ENCODE data around the gene PRXL2B.
"Not testable (repeated sequence)": the region's sequence is repeated elsewhere in the genome, so short reads cannot be mapped to it uniquely, and the experiment has no call there.

Gene PRXL2B

DNA sequence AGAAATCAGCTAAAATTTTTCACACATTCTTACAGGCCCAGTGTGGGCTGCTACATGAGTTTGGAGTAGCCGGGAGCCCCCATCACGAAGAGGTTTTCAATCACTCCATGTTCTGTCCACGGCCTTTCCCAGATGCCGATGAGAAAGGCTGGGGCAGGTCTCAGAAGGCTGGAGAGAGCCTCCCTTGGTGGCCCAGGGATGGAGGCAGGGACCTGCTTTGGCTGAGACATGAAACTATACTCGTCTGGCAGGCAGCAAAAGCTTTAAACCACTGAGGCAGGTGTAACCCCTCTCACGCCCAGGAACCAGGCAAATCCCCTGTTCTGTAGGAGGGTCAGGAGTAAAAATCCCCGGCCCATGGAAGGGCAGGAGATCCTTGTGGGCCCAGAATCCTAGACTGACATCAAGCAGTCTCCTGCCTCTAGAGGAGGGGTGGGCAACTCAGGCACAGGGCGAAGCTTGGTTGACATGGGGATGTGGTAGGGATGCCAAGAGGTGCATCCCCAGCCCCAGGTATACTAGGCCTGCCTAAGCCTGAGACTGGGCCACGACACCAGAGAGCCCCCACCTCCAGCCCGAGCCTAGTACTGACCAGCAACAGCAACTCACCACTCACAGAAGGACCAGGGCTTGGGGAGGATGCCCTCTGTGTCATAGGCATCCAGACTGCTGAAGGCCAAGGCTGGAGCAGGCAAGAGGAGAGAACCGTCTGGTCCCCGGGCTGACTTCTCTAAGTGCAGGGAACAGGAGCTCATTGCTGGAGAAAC is 37.2 kb downstream of the PRXL2B start:
- no peak for DNase-seq

DNA sequence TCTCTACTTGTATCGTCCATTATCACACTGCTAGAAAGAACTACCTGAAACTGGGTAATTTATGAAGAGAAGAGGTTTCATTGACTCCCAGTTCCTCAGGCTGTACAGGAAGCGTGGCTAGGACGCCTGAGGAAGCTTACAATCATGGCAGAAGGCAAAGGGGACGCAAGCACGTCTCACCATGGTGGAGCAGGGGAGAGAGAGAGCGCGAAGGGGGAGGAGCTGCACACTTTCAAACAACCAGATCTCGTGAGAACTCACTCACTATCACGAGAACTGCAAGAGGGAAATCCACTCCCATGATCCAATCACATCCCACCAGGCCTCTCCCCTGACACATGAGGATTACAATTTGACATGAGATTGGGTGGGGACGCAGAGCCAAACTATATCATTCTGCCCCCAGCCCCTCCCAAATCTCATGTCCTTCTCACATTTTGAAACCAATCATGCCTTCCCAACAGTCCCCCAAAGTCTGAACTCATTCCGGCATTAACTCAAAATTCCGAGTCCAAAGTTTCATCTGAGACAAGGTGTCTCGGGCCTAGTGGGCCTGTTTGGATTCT is 38.2 kb downstream of the PRXL2B start:
- no peak for DNase-seq

DNA sequence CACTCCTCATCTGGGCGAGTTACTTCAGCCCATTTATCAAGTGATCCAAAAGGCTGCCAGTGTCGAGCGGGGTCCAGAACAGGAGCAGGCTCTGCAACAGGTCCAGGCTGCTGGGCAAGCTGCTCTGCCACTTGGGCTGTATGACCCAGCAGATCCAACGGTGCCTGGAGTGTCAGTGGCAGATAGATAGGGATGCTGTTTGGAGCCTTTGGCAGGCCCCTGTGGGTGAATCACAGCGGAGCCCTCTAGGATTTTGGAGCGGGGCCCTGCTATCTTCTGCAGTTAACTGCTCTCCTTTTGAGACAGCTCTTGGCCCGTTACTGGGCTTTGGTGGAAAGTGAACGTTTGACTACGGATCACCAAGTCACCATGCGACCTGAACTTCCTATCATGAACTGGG is 38.7 kb downstream of the PRXL2B start:
- no peak for DNase-seq

DNA sequence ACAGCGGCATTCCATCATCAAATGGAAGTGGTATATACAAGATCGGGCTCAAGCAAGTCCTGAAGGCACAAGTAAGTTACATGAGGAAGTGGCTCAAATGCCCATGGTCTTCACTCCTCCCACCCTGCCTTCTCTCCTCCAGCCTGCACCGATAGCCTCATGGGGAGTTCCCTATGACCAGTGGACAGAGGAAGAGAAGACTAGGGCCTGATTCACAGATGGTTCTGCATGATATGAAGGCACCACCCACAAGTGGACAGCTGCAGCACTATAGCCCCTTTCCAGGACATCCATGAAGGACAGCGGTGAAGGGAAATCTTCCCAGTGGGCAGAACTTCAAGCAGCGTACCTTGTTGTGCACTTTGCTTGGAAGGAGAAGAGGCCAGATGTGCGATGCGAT is 39.2 kb downstream of the PRXL2B start:
- DNase-seq: not testable (repeated sequence)

DNA sequence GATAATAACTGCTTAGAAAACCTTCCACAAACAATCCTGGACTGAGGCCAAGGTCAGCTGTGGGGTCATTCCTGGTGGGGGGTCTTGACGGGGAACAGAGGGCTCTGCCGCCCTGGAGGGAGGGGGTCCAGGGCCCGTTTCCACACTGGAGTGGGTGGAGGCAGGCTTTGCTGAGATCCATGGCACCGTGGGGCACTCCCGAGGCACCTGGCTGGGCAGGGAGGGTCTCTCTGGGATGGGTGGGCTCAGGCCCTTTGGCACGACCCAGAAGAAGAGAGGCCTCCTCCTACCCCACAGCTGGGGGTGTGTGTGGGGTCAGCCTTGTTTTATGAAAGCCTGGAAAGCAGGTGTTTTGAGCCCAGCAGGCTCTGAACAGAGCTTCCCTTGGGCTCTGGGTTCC is 41.2 kb downstream of the PRXL2B start:
- no peak for DNase-seq

DNA sequence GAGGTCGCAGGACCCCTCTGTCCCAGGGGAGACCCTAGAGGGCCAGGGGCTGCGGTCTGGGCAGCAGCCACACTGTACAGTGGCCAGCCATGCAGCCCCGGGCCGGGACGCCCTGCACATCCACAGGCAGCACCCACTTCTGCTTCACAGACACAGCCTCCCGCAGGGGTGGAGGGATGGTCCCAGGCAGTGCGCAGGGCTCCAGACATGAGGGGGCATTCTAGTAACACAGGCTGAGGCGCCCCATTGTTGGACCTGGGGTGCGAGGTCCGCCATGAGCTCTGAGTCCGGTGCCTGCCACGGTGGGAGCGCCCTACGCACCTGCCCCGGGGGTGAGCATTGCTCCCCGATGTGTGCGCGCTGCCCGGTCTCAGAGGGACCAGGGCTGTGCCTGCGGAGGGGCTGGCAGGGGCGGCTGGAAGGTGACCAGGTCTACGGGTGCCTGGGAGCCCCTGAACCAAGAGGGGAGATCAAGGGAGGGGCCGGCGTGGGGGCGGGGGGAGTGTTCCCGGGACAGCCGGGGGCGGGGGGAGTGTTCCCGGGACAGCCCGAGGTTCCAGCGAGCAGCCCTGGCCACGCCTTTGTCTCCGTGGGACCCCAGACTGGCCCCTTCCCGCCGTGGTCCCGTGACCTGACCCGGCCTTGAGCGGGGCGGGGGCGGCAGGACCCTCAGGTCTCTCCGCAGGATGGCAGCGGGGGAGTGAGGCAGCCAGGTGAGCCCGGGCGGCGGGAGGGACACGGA is 41.8 kb downstream of the PRXL2B start:
- no peak for DNase-seq

DNA sequence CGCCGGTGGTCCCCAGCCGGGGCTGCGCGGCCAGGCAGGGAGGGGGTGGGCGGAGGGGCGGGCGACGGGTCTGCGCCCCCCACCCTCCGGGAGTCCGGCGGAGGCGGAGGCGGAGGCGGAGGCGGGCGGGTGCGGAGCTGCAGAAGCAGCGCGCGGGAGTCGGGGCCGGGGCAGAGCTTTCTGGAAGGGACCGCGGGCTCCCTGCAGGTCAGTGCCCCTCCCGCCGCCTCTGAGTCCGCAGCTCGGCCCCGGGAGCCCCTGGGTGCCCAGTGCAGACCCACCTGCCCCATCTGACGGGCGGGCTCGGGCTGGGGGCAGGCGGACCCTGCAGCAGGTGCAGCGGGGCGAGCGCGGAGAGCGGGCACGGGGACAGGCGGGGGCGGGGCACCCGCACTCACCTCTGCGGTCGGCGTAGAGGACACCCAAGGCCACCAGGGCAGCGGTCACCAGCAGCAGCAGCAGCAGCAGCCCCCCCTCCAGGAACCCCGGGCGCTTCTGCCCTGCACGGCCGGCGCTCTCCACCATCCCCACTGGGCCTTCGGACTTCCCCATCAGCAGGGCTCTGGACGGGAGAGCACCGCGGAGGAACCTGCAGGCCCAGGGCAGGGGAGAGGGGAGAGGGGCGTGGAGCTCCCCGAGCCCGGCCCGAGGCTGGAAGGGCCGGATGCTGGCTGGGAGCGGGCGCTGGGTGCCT is 42.5 kb downstream of the PRXL2B start:
- peak; percentile 24 for DNase-seq

DNA sequence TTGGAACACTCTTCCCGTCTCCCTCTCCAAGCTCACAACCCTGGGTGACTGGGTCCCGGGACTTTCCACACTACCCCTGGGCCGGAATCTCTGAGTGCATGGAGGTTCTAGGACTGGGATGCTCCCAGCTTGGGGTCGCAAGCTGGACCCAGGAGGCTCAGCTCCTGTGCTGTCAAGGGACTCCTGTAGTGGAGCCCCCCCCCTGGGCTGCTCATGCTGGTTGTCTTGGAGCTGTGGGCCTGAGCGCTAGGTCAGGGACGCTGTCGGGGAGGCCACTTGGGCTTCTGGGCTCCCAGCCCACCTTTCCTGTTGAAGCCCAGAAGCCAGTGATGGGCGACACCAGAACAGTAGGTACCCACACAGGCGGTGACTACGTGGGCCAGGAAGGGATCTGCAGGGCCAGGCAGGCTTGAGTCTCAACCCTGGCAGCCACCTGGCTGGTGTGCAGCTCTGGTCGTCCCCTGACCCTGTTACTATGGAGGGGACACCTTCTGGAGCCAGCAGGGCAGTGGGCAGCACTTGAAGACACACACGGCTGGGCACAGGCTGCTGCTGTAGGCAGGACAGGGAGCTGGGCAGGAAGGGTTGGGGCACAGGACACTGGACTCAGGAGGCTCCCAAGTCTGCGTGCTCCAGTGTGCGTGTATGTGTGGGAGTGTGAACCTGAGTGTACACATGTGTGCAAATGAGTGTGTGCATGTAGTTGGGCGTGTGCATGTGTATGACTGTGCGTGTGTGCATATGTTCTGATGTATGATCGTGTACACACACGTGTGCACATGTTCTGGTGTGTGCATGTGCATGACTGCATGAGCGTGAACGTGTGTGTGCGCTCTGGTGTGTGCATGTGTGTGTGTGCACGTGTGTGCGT is 43.3 kb downstream of the PRXL2B start:
- DNase-seq: no peak

DNA sequence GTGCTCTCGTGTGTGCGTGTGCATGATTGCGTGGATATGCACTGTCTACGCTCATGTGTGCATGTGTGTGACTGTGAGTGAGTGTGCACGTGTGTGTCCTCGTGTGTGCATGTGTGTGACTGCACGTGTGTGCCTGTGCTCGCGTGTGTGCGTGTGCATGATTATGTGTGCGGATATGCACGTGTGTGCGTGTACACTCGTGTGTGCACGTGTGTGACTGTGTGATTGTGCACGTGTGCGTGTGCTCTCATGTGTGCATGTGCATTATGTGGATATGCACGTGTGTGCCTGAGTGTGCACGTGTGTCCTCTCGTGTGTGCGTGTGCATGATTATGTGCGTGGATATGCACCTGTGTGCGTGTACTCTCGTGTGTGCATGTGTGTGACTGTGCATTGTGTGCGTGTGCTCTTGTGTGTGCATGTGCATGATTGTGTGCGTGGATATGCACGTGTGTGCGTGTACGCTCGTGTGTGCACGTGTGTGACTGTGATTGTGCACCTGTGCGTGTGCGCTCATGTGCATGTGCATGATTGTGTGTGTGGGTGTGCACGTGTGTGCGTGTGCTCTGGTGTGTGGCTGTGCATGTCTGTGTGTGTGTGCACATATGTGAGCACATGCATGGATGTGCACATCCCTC is 44.0 kb downstream of the PRXL2B start:
- DNase-seq: no peak

DNA sequence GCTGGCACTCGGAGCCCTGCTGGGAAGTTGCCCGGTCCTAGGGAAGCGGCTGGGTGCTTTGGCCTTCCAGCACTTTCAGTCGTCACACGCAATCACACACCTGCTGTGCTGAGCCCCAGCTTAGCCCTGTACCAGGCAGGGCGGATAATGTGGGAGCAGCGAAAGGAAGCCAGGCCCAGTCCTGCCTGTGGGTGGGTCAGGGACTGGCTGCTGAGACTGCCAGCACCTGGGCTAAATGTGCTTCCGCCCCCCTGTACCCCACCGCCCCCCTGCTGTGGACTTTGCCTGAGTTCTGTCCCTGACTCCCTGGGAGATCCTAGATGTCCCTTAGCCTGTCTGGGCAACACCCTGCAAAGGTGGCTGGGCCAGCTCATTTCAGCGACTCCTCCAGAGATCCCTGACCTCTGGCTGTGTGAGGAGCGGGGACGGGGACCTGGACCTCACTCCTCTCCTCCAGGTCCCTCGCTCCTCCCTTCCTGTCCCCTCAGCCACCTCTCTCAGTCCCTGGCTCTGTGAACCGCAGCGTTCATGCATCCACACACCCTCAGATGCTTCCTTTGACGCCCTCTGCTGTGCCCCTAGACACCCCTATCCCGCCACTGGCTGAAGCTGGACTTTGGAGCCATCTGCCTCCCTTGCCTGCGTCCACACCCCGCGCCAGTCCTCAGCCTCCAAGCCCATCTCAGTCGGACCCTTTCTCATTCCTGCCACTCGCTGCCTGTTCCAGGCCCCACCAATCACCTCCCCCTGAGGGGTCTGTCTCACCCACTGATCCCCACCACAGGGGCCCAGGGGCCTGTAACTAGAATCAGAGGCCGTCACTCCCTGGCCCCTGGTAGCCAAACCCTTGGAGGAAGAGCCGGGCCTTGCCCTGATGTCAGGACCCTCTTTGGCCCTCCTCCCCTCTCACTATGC is 44.8 kb downstream of the PRXL2B start:
- DNase-seq: no peak

DNA sequence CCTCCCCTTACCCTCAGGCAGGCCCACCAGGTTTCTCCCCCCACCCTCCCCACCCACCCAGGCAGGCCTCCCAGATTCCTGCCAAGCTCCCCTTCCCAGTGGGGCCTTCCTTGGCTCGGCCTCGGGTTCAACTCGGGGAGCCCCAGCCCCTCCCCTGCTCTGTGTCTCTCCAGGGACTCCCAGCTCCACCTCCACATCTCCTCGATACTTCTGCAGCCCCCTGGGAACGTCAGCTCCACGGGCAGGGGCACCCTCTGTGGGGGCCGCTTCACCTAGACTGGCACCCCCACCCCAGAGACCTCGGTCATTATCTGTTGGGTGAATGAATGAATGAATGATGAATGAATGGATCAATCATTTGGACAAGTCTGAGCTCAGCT is 45.5 kb downstream of the PRXL2B start:
- DNase-seq: no peak

DNA sequence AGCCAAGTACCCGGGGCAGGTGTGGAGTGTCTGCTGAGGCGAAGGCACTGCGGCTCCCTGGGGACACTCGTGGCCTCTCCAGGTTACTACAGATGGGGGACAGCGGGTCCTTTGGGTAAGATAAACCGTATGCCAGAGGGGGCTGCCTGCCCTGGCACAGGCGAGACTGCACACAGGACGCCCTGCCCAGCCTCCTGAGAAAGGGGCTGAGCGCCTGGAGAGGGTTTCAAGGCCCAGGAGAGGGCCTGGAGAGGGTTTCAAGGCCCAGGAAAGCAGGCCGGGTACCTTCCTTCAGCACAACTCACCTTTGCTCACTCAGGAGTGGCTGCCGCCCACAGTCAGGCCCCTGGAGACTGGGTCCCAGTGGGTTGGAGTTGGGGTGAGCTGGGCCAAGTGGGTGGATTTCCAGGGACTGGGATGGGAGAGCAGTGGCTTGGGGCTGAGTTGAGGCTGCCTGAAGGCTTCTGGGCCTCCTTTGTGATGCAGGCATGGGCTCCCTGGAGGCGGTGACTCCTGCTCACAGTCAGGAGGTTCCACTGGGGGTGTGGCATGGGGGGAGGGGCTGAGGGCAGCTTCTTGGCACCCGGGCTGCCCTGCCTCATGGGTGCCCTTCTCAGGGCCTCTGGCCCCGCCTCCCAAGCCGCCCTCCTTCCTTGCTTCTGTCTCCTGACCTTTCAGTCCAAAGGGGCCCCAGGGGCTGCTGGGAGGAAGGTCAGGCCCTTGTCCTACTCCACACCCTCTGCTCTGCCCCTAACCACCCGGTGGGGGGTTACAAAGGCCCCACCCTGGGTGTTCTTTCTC is 46.2 kb downstream of the PRXL2B start, which contains the start of gene MMEL1:
Gene MMEL1, minus strand, starts transcription at position 456 of the 801 bp plus-strand sequence. CDS start 3,532 bp downstream, outside the sequence.
- no peak for DNase-seq

DNA sequence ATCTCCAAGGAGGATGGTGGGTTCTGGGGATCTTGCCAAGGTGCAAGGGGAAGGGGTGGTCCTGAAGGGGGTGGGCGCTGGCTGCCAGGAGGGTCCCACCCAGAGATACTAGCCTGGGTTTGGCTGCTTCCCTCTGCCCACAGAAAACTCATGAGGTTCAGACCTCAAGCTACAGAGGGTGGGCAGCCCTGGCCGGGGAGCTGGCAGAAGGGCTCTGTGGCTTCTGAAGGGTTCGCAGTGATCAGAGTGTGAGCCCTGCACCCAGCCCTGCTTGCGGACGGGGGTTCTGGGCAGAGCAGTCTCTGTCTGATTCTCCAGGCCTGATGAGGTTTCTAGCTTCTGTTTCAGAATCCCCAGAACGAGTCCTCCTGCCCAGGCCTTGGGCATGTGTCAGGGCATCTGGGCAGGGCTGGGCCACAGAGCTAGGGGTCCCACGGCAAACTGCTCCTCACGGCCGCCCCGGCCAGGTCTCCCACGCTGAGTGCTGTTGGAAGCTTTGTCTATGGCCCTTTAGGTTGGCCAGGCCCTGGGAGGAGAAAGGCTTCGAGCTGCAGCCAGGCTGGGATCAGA is 46.9 kb downstream of the PRXL2B start:
- no peak for DNase-seq

DNA sequence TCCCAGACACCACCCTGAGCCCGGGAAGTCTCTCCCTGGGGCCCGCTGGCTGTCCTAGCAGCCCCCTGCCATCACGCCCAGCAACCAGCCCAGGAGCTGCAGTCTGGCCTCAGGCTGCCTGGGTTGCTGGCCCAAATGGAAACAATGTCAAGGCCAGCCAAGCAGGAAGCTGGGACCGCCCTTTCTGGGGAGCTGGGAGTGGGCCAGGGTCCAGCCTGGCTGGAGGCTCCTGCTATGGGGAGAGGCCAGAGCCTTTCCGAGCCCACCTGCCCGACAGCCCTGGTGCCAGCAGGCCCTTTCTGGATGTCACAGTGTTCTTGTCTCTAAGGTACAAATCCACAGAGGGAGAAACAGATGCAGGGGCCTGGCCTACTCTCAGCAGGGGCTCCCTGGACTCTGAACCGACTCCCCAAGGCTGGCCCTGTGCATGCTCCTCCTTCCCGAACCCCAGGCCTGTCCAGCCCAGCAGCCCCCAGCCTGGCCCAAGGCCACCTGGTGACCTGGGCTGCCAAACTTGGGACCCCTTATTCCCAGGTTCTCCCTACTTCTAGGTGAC is 47.4 kb downstream of the PRXL2B start:
- DNase-seq: no peak

DNA sequence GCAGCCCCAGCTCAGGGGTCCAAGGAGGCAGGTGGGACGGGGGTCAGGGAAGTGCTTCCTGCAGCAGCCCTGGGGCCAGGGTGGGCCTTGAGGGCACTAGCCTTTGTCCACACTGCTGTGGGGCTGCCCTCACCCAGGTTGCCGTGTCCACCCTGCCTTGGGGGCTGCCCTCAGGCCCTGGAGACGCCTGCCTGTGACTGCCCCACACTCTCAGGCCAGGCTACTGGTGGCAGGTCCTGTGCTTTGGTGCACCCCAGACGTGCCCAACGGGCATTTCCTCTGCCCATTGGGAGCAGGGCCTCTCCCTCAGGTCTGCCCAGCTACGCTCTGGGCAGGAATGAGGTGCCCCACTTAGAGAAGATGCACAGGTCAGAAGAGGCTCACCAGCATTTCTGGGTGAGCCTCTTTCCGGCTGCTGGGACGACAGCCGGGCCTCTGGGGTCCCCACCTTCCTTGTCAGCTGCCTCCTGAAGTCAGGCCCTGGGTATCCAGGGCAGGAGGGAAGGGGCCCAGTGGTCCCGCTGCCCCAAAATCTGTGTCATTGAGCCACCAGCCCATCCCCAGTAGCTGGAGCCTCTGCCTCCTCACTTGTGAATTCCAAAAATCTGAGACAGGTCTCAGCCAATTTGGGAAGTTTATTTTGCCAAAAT is 48.9 kb downstream of the PRXL2B start:
- DNase-seq: no peak

DNA sequence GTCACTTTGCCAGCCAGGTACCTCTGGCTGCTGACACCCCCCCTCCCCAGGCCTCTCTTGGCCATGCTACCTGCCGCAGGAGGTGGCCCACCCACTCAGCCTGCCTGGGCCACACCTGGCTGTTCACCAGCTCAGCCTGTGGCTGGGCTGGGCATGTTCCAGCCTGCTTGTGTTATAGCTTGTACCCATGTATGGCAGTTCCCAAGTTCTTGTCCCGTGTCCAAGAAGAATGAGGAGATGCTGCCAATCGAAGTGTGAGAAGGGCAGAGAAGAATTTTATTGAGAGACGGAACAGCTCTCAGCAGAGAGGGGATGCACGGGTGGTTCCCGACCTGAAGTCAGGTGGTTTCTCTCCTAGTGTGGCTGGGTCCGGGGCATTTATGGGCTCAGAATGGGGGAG is 50.2 kb downstream of the PRXL2B start:
- DNase-seq: no peak

DNA sequence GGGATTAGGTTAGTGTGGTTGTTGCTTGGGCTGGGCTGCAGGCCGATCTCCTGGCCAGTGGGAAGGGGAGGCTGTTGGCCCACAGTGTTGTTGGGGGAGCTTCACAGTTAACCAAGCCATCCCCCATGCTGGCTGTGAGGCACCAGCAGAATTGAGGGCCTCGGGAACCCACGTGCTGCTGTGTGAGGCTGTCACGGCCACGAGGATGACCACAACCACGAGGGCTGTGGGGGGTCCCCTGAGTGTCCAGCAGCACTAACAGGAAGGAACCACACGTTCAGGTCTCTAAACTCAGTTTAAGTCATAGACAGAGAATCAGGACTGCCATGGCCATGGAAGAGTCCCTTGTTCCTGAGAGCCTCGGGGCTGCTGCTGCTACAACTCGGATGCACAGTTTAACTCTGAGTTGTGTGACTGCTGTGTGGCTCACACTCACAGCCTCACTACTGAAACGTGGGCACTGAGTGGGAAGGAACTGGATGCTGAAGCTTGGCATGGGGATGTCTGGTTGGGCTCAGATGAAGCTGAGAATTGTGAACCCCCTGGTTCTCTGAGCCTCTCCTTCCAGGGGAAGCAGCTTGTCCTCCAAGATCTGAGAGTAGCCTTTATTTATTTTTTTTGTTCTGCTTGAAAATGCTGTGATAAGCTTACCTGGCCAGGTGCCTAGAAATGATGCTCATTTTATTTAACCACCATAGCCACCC is 51.0 kb downstream of the PRXL2B start:
- no peak for DNase-seq

All from CD4-positive, alpha-beta T cell treated with Interleukin-17A for 4 hours (primary cell).